GM12878 (cell line): Measurements from ENCODE around the gene PRKCZ. TPM values are rescaled to one million over a fixed set of nuclear protein-coding genes. Genes with fewer than 3 reads are reported as not detected.

Experiments
- ATAC-seq: fragments of 200-7000 bp; cut with Tn5 transposase; 3 replicates; pipeline ENCODE4 v1.9.1; 2020; ENCODE audit warnings: mild to moderate bottlenecking, moderate library complexity
- BruUV-seq: library from RNA; stranded (reverse); fragments of 400-500 nt; replicated peaks from 2 replicates; lab custom pipeline; 2021; lab: Mats Ljungman, UMichigan
- CTCF ChIA-PET: fragments of 300-600 bp; sonication (Branson Sonifier 250); formaldehyde crosslinking; extraction: SDS; loops from one replicate; lab custom pipeline; 2021; ENCODE audit warnings: inconsistent platforms; lab: Yijun Ruan, JAX
- POLR2A ChIA-PET: fragments of 350-600 bp; formaldehyde crosslinking; extraction: SDS; loops from one replicate; lab custom pipeline; 2021; ENCODE audit warnings: inconsistent platforms; lab: Charles Lee
- RAD21 ChIA-PET: fragments of 300-600 bp; sonication (Branson Sonifier 250); formaldehyde crosslinking; loops from one replicate; lab custom pipeline; 2023; ENCODE audit warnings: antibody characterized with exemption; ENCODE audit not compliant: unreplicated experiment; lab: Charles Lee
- SMC1A ChIA-PET: fragments of 300-600 bp; sonication (Branson Sonifier 250); formaldehyde crosslinking; loops from one replicate; lab custom pipeline; 2023; ENCODE audit not compliant: unreplicated experiment, uncharacterized antibody; lab: Charles Lee
- DNase-seq: peaks from one replicate; pipeline ENCODE4 v3.0.0-alpha.2; 2011; ENCODE audit warnings: low read depth, low spot score
- FAIRE-seq: peaks from 3 replicates; lab custom pipeline; 2011; peaks lifted over from hg19 to GRCh38; lab: Jason Lieb, UNC
- H2AFZ ChIP-seq: 2 replicates; pipeline ENCODE4 v1.6.0; 2011; ENCODE audit warnings: low read depth, low read length, control low read depth; ENCODE audit not compliant: control insufficient read depth
- H3K27ac ChIP-seq: 2 replicates; pipeline ENCODE4 v1.5.1; 2011; ENCODE audit warnings: control low read depth; ENCODE audit not compliant: control insufficient read depth, insufficient read depth
- H3K27me3 ChIP-seq, 2 experiments: replicated peaks in 1 of 2; 2 replicates each; pipeline versions ENCODE4 v1.6.0 to v1.6.1; 2011; ENCODE audit warnings: low read length in 1 of 2; ENCODE audit not compliant: control insufficient read depth in 2 of 2, insufficient read depth in 2 of 2
- H3K36me3 ChIP-seq, 2 experiments: 2 replicates each; pipeline ENCODE4 v1.5.1; 2011; ENCODE audit warnings: low read length in 1 of 2; ENCODE audit not compliant: control insufficient read depth in 2 of 2, insufficient read depth in 2 of 2
- H3K4me1 ChIP-seq: 2 replicates; pipeline ENCODE4 v1.6.1; 2011; ENCODE audit warnings: mild to moderate bottlenecking, low read length, moderate library complexity, mixed read lengths; ENCODE audit not compliant: control insufficient read depth, insufficient read depth
- H3K4me2 ChIP-seq: 2 replicates; pipeline ENCODE4 v1.6.0; 2011; ENCODE audit warnings: control low read depth; ENCODE audit not compliant: control insufficient read depth, insufficient read depth
- H3K4me3 ChIP-seq: fragments of 200-600 bp; sonication (generic); 2 replicates; pipeline ENCODE4 v1.5.1; 2016
- H3K79me2 ChIP-seq: 2 replicates; pipeline ENCODE4 v1.6.0; 2011; ENCODE audit warnings: low read length; ENCODE audit not compliant: control insufficient read depth, insufficient read depth
- H3K9ac ChIP-seq: 2 replicates; pipeline ENCODE4 v1.8.0; 2011; ENCODE audit warnings: low read length, control low read depth, mixed read lengths; ENCODE audit not compliant: control insufficient read depth, insufficient read depth
- H3K9me3 ChIP-seq: replicated peaks from 3 replicates; pipeline ENCODE4 v1.5.1; 2011; ENCODE audit warnings: mild to moderate bottlenecking, low read length; ENCODE audit not compliant: control insufficient read depth, insufficient read depth
- H4K20me1 ChIP-seq: 2 replicates; pipeline ENCODE4 v1.6.0; 2011; ENCODE audit not compliant: control insufficient read depth, insufficient read depth
- ESRRA ChIP-seq: IDR thresholded peaks from 2 replicates; pipeline ENCODE4 v1.6.1; 2012; ENCODE audit warnings: mild to moderate bottlenecking, low read length, improper control_type of control experiment
- ETV6 ChIP-seq, 2 experiments: fragments of 450-650 bp in 1 of 2; IDR thresholded peaks in 1 of 2; conservative IDR thresholded peaks in 1 of 2; 2 replicates each; pipeline ENCODE4 v1.6.1; 2014; ENCODE audit warnings: antibody characterized with exemption in 1 of 2, borderline replicate concordance in 1 of 2, low read depth in 1 of 2, mild to moderate bottlenecking in 1 of 2, moderate library complexity in 1 of 2
- FOS ChIP-seq: IDR thresholded peaks from 3 replicates; pipeline ENCODE4 v1.6.1; 2011; ENCODE audit warnings: borderline replicate concordance; ENCODE audit not compliant: insufficient read length; ENCODE audit errors: extremely low read depth
- HDAC6 ChIP-seq: fragments of 200-600 bp; sonication (generic); IDR thresholded peaks from one replicate; pipeline ENCODE4 v1.8.0; 2017; ENCODE audit warnings: antibody characterized with exemption; ENCODE audit not compliant: unreplicated experiment
- MTA3 ChIP-seq: IDR thresholded peaks from 2 replicates; pipeline ENCODE4 v1.6.1; 2012; ENCODE audit warnings: low read length, inconsistent platforms, borderline replicate concordance
- NFYB ChIP-seq: IDR thresholded peaks from 2 replicates; pipeline ENCODE4 v1.6.1; 2011; ENCODE audit warnings: low read depth, mild to moderate bottlenecking, low read length, improper control_type of control experiment, moderate library complexity; ENCODE audit not compliant: insufficient read depth
- PAX8 ChIP-seq: fragments of 450-650 bp; IDR thresholded peaks from 2 replicates; pipeline ENCODE4 v1.6.1; 2017; ENCODE audit warnings: mild to moderate bottlenecking, moderate library complexity
- POLR2A ChIP-seq: IDR thresholded peaks from 2 replicates; pipeline ENCODE4 v1.6.1; 2011; ENCODE audit warnings: low read depth, mild to moderate bottlenecking, low read length
- RB1 ChIP-seq: fragments of 450-650 bp; formaldehyde crosslinking; IDR thresholded peaks from 2 replicates; pipeline ENCODE4 v1.6.1; 2017; ENCODE audit warnings: mild to moderate bottlenecking, borderline replicate concordance
- SMARCA5 ChIP-seq: fragments of 450-650 bp; IDR thresholded peaks from 2 replicates; pipeline ENCODE4 v1.6.1; 2017; ENCODE audit warnings: mild to moderate bottlenecking
- SP1 ChIP-seq: IDR thresholded peaks from one replicate; pipeline ENCODE4 v1.6.1; 2011; ENCODE audit warnings: low read depth, low read length
- SPI1 ChIP-seq: IDR thresholded peaks from 2 replicates; pipeline ENCODE4 v1.6.1; 2011; ENCODE audit warnings: low read depth, mild to moderate bottlenecking, low read length, moderate library complexity, borderline replicate concordance; ENCODE audit not compliant: insufficient read depth
- SREBF1 ChIP-seq: IDR thresholded peaks from 2 replicates; pipeline ENCODE4 v1.6.1; 2012; ENCODE audit warnings: mild to moderate bottlenecking, low read length
- ZNF207 ChIP-seq: fragments of 450-650 bp; IDR thresholded peaks from 2 replicates; pipeline ENCODE4 v1.6.1; 2014; ENCODE audit warnings: antibody characterized with exemption, mild to moderate bottlenecking, borderline replicate concordance
- ZNF217 ChIP-seq: fragments of 450-650 bp; IDR thresholded peaks from 2 replicates; pipeline ENCODE4 v1.6.1; 2017; ENCODE audit warnings: antibody characterized with exemption, mild to moderate bottlenecking
- ZNF384 ChIP-seq: IDR thresholded peaks from 2 replicates; pipeline ENCODE4 v1.6.1; 2012; ENCODE audit warnings: low read depth, mild to moderate bottlenecking, low read length, improper control_type of control experiment, borderline replicate concordance
- WGBS: methylation state at CpG from one replicate; pipeline ENCODE4 v1.1.6; 2016; ENCODE audit warnings: low lambda C conversion rate; ENCODE audit not compliant: insufficient replicate concordance, insufficient coverage; ENCODE audit errors: missing lambda C conversion rate; 5-methylcytosine and 5-hydroxymethylcytosine counted together
- in situ Hi-C: fragments of 300-500 bp; cut with MboI; formaldehyde crosslinking; loops from 9 replicates; pipeline ENCODE4 v1.14.3; 2018; ENCODE audit warnings: mixed read lengths
- intact Hi-C: fragments of 100-400 bp; cut with micrococcal nuclease; formaldehyde crosslinking; loops from one replicate; pipeline ENCODE4 v1.14.2; 2022; ENCODE audit not compliant: unreplicated experiment
- polyA plus RNA-seq, 11 experiments: library from polyadenylated mRNA; depleted of rRNA in 4 of 11; unstranded in 6 of 11; stranded (reverse) in 5 of 11; fragments of >200 nt; fragmentation: Nextera tagmentation in 4 of 11; fragmentation: Illumina TruSeq in 1 of 11; extraction: Ambion mirVana in 4 of 11; extraction: Trizol in 1 of 11; gene quantifications; 1 replicate in 1 of 11; 2 replicates in 10 of 11; pipeline versions ENCODE4 v1.2.1 to v1.2.3, GENCODE V29; 2011 to 2016; ENCODE audit warnings: inconsistent platforms in 2 of 11, missing spikeins in 2 of 11, low read depth in 1 of 11
- total RNA-seq, 4 experiments: library from RNA; depleted of rRNA in 3 of 4; stranded (reverse); fragments of >200 nt in 3 of 4; fragmentation: Illumina TruSeq in 1 of 4; extraction: Trizol in 1 of 4; gene quantifications; 2 replicates each; pipeline versions ENCODE4 v1.2.1 to v1.2.3, GENCODE V29; 2013 to 2021

The PRKCZ gene
- total and polyA plus RNA-seq, 10 of the 15 experiments (the other 5 are each of a cell fraction or from before 2014, with no cell fraction given), result 0.05 to 1.9 (median 0.64) TPM; not detected in 1

DNA sequence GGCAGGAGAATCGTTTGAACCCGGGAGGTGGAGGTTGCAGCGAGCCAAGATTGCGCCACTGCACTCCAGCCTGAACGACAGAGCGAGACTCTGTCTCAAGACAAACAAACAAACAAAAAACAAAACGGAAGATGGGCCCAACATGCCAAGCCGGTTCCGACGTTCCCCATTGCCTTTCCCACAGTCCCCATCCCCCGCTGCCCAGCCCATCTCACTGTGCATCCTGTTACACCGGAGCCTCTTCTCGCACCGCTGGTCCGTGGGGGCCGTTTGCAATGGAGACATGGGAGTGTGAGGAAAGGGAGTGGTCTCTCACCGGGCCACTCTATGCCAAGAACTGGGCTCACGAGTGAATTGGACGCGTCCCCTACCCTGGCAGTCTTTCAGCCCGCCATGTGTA lies 45.4 kb upstream of the PRKCZ start:
- no peaks in the 10 kb centered on the region for H4K20me1 ChIP-seq
- ChIA-PET POLR2A (no interaction called here), SMC1A (no interaction called here), RAD21 (no interaction called here), CTCF (no interaction called here)
- FAIRE-seq (no peak), ATAC-seq (no peak), DNase-seq (no peak)
- H3K79me2 ChIP-seq, result no peaks in the 10 kb centered on the region
- no peaks in the 10 kb centered on the region for H3K9me3 ChIP-seq
- H3K36me3 ChIP-seq, result no peaks in the 10 kb centered on the region
- no peak overlapping the region for H3K4me3 ChIP-seq
- in situ Hi-C loops (no loop called here), intact Hi-C loops (no loop called here)
- H3K27ac ChIP-seq, result no peak overlapping the region
- no peak for TF ChIP-seq MTA3
- no peak for TF ChIP-seq NFYB
- no peak for TF ChIP-seq ZNF384
- TF ChIP-seq ZNF207, result no peak
- no peak for TF ChIP-seq SREBF1
- TF ChIP-seq SMARCA5, result no peak
- no peak for TF ChIP-seq RB1
- no peak for TF ChIP-seq HDAC6
- no peak for TF ChIP-seq SPI1
- TF ChIP-seq ETV6 (conservative IDR thresholded peaks at IDR 0.05 in 1 of 2, IDR thresholded peaks at IDR 0.05 in 1 of 2; ENCODE audit: borderline replicate concordance in 1 of 2, low read depth in 1 of 2), result no peak
- no peak for TF ChIP-seq PAX8
- no peak for TF ChIP-seq SP1
- no peak for TF ChIP-seq ESRRA
- no peak for TF ChIP-seq FOS
- no peak for TF ChIP-seq ZNF217
- no peak for TF ChIP-seq POLR2A
- 43% methylated on average over 20 of the region's 21 CpGs for WGBS
- BruUV-seq, result no TSS peak
- no peak overlapping the region for H3K9ac ChIP-seq
- H2AFZ ChIP-seq, result no peak overlapping the region
- no peak overlapping the region for H3K4me2 ChIP-seq
- no peaks in the 10 kb centered on the region; a peak in 1 of 4 replicates for H3K27me3 ChIP-seq
- no peaks in the 10 kb centered on the region for H3K4me1 ChIP-seq
